ENCODE data around the gene PSMD12. TPM values are rescaled to one million over a fixed set of nuclear protein-coding genes. Genes with fewer than 3 reads are reported as not detected.
A peak's percentile ranks its signal among the peaks of the same experiment; 100 is the strongest.

PSMD12 gene
- total and polyA plus RNA-seq, 2 donors from 2014 or later: 26.0 to 46.0 TPM

DNA sequence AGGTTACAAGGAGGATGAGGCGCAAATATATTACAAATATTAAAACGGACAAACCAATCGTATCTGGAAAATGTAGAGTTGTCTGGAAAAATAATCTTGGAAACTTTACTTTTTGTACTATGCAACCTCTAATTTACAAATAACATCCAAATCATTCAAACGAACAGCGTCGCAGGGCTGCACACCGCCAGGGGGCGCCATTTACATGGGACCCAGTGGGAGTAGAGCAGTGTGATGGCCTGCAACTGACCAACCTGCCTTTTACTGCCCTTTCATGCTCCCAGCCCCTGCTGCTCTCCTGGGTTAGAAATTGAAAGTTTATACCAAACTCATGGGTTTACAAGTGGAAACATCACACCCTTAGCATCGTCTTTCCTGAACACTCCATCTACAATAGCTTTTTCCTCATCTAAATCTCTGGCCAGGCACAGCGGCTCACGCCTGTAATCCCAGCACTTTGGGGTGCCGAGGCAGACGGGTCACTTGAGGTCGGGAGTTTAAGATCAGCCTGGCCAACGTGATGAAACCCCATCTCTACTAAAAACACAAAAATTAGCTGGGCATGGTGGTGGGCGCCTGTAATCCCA, 20.7 kb upstream of the PSMD12 start:
- FAIRE-seq: no peak
- no peaks in the 10 kb centered on the region for H3K36me3 ChIP-seq (ENCODE audit: control insufficient read depth in 2 of 3, insufficient read depth in 3 of 3, low read length in 3 of 3)
- no peaks in the 10 kb centered on the region for H3K9me3 ChIP-seq (ENCODE audit: control insufficient read depth in 2 of 3, insufficient read depth in 1 of 3, low read length in 3 of 3)
- peaks cover 4 to 17% (median 6%) of the 10 kb centered on the region in 3 donors for H3K4me1 ChIP-seq (ENCODE audit: control insufficient read depth in 2 of 3, insufficient read depth in 2 of 3, low read depth in 1 of 3, low read length in 3 of 3)
- no peak overlapping the region for H3K27ac ChIP-seq (ENCODE audit: low read depth in 2 of 2, low read length in 2 of 2)
- H3K4me3 ChIP-seq (ENCODE audit: low read length in 3 of 3): no peak overlapping the region
- intact Hi-C loops (cut with DNase I): no loop called here
- peak; percentile 58 for TF ChIP-seq CTCF (IDR thresholded peaks at IDR 0.05; ENCODE audit: borderline replicate concordance, extremely low read depth, insufficient read depth)
- DNase-seq: peak in 3 of 5 donors; percentile 51 to 71 (median 58)
- H3K27me3 ChIP-seq (ENCODE audit: control insufficient read depth, insufficient read depth, low read length): no peaks in the 10 kb centered on the region
- H3K9ac ChIP-seq (ENCODE audit: low read length in 3 of 3): peak overlapping the region in 1 of 3 donors; percentile 35

GRCh38 chr17:67385122-67385988, 19.0 kb upstream of the PSMD12 start:
- Histone ChIP-seq H3K9me3 (ENCODE audit: control insufficient read depth in 2 of 3, insufficient read depth in 1 of 3, low read length in 3 of 3) (no peaks in the 10 kb centered on the region), H3K27me3 (ENCODE audit: control insufficient read depth, insufficient read depth, low read length) (no peaks in the 10 kb centered on the region), H3K36me3 (ENCODE audit: control insufficient read depth in 2 of 3, insufficient read depth in 3 of 3, low read length in 3 of 3) (no peaks in the 10 kb centered on the region), H3K9ac (ENCODE audit: low read length in 3 of 3) (no peak overlapping the region), H3K4me3 (ENCODE audit: low read length in 3 of 3) (no peak overlapping the region), H3K27ac (ENCODE audit: low read depth in 2 of 2, low read length in 2 of 2) (no peak overlapping the region), H3K4me1 (ENCODE audit: control insufficient read depth in 2 of 3, insufficient read depth in 2 of 3, low read depth in 1 of 3, low read length in 3 of 3) (peaks cover 0 to 11% (median 3%) of the 10 kb centered on the region in 3 donors)
- TF ChIP-seq CTCF (IDR thresholded peaks at IDR 0.05; ENCODE audit: borderline replicate concordance, extremely low read depth, insufficient read depth): no peak
- intact Hi-C loops (cut with DNase I): no loop called here
- no peak for DNase-seq
- no peak for FAIRE-seq

- intact Hi-C loops (cut with DNase I): no loop called here
- no peaks in the 10 kb centered on the region for H3K36me3 ChIP-seq (ENCODE audit: control insufficient read depth in 2 of 3, insufficient read depth in 3 of 3, low read length in 3 of 3)
- H3K9ac ChIP-seq (ENCODE audit: low read length in 3 of 3): peak overlapping the region in 1 of 3 donors; percentile 58
- peaks cover 0 to 8% (median 5%) of the 10 kb centered on the region in 3 donors for H3K4me1 ChIP-seq (ENCODE audit: control insufficient read depth in 2 of 3, insufficient read depth in 2 of 3, low read depth in 1 of 3, low read length in 3 of 3)
- no peaks in the 10 kb centered on the region for H3K27me3 ChIP-seq (ENCODE audit: control insufficient read depth, insufficient read depth, low read length)
- no peaks in the 10 kb centered on the region for H3K9me3 ChIP-seq (ENCODE audit: control insufficient read depth in 2 of 3, insufficient read depth in 1 of 3, low read length in 3 of 3)
- TF ChIP-seq CTCF (IDR thresholded peaks at IDR 0.05; ENCODE audit: borderline replicate concordance, extremely low read depth, insufficient read depth): no peak
- no peak for FAIRE-seq
- no peak for DNase-seq
- no peak overlapping the region for H3K4me3 ChIP-seq (ENCODE audit: low read length in 3 of 3)
- H3K27ac ChIP-seq (ENCODE audit: low read depth in 2 of 2, low read length in 2 of 2): peak overlapping the region in 1 of 2 donors; percentile 43
Measured at GRCh38 chr17:67381929-67382257, 15.5 kb upstream of the PSMD12 start.
